ENCODE data around the gene SLC27A2. TPM values are rescaled to one million over a fixed set of nuclear protein-coding genes. Genes with fewer than 3 reads are reported as not detected.

SLC27A2 gene
- total RNA-seq, 1 experiment from 2014 or later: not detected

DNA sequence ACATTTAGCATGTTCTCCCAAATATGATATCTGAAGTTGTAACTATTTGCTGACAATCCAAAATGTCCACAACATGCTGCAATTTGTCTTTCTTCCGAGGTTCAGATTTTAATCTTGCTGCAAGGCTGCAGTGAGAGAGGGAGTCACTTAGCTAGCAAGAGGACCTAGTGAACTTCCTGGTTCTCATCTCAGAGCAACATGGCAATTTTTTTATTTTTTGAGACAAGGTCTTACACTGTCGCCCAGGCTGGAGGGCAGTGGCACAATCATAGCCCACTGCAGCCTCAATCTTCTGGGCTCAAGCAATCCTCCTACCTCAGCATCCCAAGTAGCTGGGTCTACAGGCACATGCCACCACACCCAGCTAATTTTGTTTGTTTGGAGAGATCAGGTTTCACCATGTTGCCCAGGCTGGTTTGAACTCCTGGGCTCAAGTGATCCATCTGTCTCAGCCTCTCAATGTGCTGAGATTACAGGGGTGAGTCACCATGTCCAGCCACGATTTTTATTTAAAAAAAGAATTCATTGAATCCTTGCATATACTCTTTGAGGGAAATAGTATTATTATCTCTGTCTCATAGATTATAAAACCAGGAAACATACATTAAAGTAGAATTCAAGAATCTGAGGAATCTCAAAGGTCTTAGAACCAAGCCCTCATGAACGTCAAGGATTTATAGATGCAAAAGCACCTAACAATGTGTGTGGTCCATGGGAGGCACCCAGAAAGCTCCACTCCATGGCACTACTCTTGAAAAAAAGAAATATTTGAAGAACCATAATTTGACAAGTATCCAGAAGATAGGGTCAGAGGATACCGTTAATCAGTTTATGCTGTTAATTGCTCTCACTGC is 74.4 kb downstream of the SLC27A2 start:
- no peak for DNase-seq (ENCODE audit: low spot score)
- in situ Hi-C loops (cut with HindIII; ENCODE audit: low sequenced_read_pairs): no loop called here

- in situ Hi-C loops (cut with HindIII; ENCODE audit: low sequenced_read_pairs): no loop called here
- DNase-seq (ENCODE audit: low spot score): no peak
These were observed 75.3 kb downstream of the SLC27A2 start for GRCh38 chr15:50257332-50257731.

DNA sequence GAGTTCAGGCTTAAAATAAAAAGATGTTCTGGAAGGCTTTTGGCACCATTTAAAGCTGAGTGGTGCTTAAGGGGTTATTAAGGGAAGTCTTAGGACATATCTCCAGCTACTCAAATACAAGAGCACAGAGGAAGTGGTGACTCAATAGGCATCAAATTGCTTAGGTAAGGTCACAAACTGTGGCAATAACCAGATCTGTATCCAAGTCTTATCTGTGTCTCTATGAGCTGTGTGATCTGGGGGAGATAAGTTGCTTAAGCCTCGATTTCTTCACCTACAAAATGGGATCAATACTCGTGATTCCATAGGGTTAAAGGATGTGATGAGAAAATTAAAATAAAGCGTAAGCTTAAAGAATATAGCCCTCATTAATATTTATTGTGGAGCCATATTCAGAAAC is 75.9 kb downstream of the SLC27A2 start:
- no peak for DNase-seq (ENCODE audit: low spot score)
- in situ Hi-C loops (cut with HindIII; ENCODE audit: low sequenced_read_pairs): no loop called here

GRCh38 chr15:50259276-50259675 is 77.3 kb downstream of the SLC27A2 start:
- in situ Hi-C loops (cut with HindIII; ENCODE audit: low sequenced_read_pairs): no loop called here
- DNase-seq (ENCODE audit: low spot score): no peak

DNA sequence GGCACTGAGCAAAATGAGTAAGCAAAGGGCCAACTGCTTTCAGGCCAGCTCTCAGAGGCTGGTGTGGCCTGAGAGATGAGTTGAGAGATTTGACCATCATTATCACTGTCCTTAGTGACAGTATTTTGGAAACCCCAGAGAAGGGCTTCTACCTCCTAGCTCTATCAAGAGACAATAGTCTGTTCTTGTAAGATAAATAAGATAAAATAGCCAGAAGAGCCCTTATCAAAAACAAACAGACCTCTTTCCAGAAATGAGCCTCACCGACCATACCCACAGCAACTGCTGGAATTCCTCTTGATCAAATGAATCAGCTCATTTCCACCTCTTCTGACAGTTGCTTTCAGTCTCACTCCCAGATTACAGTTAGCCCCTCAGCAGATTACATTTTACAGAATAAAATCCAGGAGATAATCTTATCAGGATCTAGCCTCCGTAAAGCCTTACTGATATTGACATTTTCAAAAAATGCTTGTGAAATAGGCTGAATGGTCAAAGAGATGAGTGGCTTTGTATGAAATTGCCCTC is 79.0 kb downstream of the SLC27A2 start:
- in situ Hi-C loops (cut with HindIII; ENCODE audit: low sequenced_read_pairs): no loop called here
- no peak for DNase-seq (ENCODE audit: low spot score)

- in situ Hi-C loops (cut with HindIII; ENCODE audit: low sequenced_read_pairs): no loop called here
- no peak for DNase-seq (ENCODE audit: low spot score)
These were observed 80.0 kb downstream of the SLC27A2 start for GRCh38 chr15:50261981-50262380.

GRCh38 chr15:50262533-50262932 is 80.5 kb downstream of the SLC27A2 start:
- in situ Hi-C loops (cut with HindIII; ENCODE audit: low sequenced_read_pairs): no loop called here
- DNase-seq (ENCODE audit: low spot score): no peak

GRCh38 chr15:50265620-50266019 is 83.6 kb downstream of the SLC27A2 start, which contains the start of gene HDC:
TSS of gene HDC (minus strand) at chr15:50265726. CDS start at chr15:50265623, 103 bp downstream.
- in situ Hi-C loops (cut with HindIII; ENCODE audit: low sequenced_read_pairs): no loop called here
- DNase-seq (ENCODE audit: low spot score): no peak

GRCh38 chr15:50267577-50267976 is 85.6 kb downstream of the SLC27A2 start:
- in situ Hi-C loops (cut with HindIII; ENCODE audit: low sequenced_read_pairs): no loop called here
- no peak for DNase-seq (ENCODE audit: low spot score)

GRCh38 chr15:50275091-50275490 is 93.1 kb downstream of the SLC27A2 start:
- in situ Hi-C loops (cut with HindIII; ENCODE audit: low sequenced_read_pairs): no loop called here
- no peak for DNase-seq (ENCODE audit: low spot score)

DNA sequence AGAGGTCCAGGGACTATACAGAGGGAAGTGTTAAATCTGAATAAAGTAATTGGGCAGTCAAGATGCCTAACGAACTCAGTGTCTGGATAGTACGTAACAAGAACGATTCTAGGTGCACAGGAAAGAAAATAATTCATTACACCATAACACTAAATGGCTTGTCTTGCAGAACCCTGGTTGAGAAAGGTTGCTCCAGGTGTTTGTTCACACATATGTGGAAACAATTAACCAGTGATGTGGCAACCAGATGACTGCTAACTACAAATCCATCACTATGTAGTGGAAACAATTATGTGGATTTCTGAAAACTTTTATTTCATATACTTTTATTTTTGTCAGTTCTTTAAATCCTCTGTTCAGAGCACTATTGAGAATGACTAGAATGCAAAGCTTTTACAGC is 93.9 kb downstream of the SLC27A2 start:
- in situ Hi-C loops (cut with HindIII; ENCODE audit: low sequenced_read_pairs): no loop called here

DNA sequence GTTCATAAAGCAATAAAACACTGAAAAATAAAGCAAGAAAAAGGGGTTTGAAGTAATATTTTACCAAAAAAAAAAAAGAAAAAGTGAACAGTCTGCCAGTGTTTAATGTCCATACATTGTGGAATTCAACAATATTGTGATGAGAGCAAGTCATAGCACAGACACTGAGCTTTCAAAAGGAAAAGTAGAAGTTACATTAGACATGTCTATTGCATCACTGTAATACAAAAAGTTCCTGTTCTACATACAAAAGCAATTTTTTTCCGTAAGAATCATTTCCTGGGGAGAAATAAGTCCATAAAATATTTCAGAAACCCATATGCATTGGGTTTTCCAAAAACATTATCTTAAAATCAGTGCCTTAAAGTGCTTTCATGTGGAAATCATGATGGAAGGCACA is 95.4 kb downstream of the SLC27A2 start:
- in situ Hi-C loops (cut with HindIII; ENCODE audit: low sequenced_read_pairs): no loop called here

More for the DNA sequence above, 93.9 kb downstream of the SLC27A2 start:
- DNase-seq (ENCODE audit: low spot score): no peak

DNA sequence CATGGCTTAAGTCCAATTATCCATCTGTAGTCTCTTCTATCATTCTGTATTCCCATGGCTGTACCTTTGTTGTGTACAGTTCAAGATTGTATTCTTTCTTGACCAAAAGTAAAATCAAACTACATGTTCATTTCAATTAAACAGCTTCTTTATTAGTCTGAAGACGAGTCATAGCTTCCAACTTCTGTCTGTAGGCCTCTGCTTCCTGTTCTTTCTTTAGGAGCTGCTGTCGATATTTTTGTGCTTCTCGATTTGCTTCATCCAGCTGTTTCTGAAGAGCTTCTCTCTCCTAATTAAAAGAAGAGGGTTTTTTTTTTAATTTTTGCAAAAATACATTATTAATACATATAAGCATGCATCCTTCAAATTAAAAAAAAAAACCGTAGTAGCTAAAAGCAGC is 96.5 kb downstream of the SLC27A2 start:
- in situ Hi-C loops (cut with HindIII; ENCODE audit: low sequenced_read_pairs): no loop called here

More for the DNA sequence above, 95.4 kb downstream of the SLC27A2 start:
- DNase-seq (ENCODE audit: low spot score): no peak

DNA sequence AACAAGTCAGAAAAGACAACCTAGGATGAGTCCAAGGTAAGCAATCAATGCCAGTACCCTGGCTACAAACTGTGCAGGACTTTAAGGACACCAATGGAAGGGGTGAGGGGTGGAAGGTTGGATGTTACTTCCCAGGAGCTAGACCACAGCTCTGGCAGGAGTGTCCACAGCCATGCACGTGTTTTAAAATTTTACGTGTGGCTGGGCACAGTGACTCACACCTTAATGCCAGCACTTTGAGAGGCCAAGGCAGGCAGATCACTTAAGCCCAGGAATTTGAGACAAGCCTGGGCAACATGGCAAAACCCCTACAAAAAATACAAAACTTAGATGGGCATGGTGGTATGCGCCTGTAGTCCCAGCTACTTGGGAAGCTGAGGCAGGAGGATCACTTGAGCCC is 98.3 kb downstream of the SLC27A2 start:
- DNase-seq (ENCODE audit: low spot score): no peak
- in situ Hi-C loops (cut with HindIII; ENCODE audit: low sequenced_read_pairs): no loop called here

More for the DNA sequence above, 96.5 kb downstream of the SLC27A2 start:
- DNase-seq (ENCODE audit: low spot score): no peak

GRCh38 chr15:50281427-50281826 is 99.4 kb downstream of the SLC27A2 start:
- in situ Hi-C loops (cut with HindIII; ENCODE audit: low sequenced_read_pairs): no loop called here
- no peak for DNase-seq (ENCODE audit: low spot score)

Other genes starting within 250 kb of the SLC27A2 start
- 3.5 TPM in 1 of 2 replicates, not detected in the other for gene ATP8B4, start 63.0 kb upstream of the SLC27A2 start, total RNA-seq (2014; rRNA removed; shearing (Covaris generic))
- gene HDC, start 83.5 kb downstream of the SLC27A2 start, total RNA-seq (2014; rRNA removed; shearing (Covaris generic)): not detected in 2 replicates
- 24.6 and 54.3 TPM in 2 replicates for gene GABPB1, start 173.0 kb downstream of the SLC27A2 start, total RNA-seq (2014; rRNA removed; shearing (Covaris generic))
- gene USP8, start 242.2 kb downstream of the SLC27A2 start, total RNA-seq (2014; rRNA removed; shearing (Covaris generic)): 58.2 and 69.5 TPM in 2 replicates

Measured in G401 (cell line).